GM21381 (cell line): ENCODE measurements around the gene RAB20.
"Not testable (repeated sequence)": the region's sequence is repeated elsewhere in the genome, so short reads cannot be mapped to it uniquely, and the experiment has no call there.

Source experiments
- ATAC-seq: cut with Tn5 transposase; IDR thresholded peaks from one replicate; pipeline ENCODE4 v1.9.1; 2021; ENCODE audit warnings: mild to moderate bottlenecking, moderate library complexity; ENCODE audit not compliant: unreplicated experiment

The RAB20 gene

GRCh38 chr13:110555601-110556223, 5.8 kb downstream of the RAB20 start:
- no peak for ATAC-seq

GRCh38 chr13:110554946-110555345, 6.6 kb downstream of the RAB20 start:
- no peak for ATAC-seq

GRCh38 chr13:110554227-110554836, 7.2 kb downstream of the RAB20 start:
- ATAC-seq: no peak

GRCh38 chr13:110553417-110553816, 8.1 kb downstream of the RAB20 start:
- no peak for ATAC-seq

- ATAC-seq: no peak
These were observed 8.8 kb downstream of the RAB20 start for GRCh38 chr13:110552767-110553166.

DNA sequence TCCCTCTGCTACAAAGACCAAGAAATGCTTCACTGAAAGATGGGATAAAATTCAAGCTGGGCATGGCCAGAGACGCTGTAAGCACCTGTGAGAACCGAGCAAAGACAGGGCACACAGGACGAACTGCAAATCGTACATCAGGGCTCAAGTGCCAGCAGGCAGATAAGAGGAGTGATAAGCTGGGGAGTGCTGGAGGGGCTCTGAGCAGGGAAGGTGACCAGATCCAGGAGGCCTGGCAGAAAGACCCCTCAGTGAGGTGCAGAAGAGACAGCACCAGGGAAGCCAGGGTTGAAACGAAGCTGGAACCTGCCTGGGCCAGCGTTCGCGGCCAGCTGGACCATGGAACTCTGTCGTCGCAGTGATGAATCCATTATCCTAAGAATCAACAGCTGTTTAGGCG, 10.2 kb downstream of the RAB20 start:
- ATAC-seq: no peak

- ATAC-seq: no peak
These were observed 11.7 kb downstream of the RAB20 start for GRCh38 chr13:110549795-110550160.

DNA sequence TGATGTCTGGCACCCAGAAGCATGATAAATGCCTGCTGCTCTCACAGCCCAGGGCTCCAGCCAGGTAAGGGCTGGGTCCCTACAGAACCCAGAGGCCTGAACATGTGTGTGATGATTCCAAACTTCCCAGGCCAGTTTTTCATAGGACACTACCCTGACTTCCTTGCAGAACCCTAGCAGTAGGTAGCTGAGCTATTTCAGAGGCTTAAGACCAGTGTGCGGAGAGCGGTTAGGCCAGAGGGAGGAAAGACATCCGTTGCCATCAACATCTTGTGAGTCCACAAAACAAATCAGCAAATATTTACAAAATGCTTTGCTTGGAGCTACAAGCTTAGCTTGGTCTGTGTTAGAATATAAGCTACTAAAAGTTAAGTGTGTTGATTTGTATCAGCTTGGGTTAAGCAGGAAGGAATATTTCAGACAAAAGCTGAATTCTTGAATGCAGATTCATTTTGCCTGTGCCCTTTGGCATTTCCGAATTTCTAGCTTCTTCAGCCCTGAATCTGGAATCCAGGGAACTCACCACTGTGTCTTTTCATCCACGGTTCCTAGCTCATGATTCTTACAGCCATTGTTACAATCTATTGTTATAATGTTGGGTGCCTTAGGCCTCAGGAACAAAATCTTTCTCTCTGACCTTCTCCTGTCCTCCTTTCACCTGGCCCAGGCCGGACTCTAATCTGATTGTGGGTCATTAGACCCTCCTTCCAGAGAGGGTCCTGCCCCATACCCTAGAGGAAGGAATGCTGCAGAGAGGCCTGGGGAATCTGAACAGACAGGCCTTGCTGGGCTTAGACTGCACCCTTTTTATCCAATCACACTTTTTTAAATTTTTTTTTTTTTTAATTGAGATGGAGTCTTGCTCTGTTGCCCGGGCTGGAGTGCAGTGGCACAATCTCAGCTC, 12.4 kb downstream of the RAB20 start:
- ATAC-seq: no peak

- ATAC-seq: no peak
These were observed 14.6 kb downstream of the RAB20 start for GRCh38 chr13:110546926-110547325.

DNA sequence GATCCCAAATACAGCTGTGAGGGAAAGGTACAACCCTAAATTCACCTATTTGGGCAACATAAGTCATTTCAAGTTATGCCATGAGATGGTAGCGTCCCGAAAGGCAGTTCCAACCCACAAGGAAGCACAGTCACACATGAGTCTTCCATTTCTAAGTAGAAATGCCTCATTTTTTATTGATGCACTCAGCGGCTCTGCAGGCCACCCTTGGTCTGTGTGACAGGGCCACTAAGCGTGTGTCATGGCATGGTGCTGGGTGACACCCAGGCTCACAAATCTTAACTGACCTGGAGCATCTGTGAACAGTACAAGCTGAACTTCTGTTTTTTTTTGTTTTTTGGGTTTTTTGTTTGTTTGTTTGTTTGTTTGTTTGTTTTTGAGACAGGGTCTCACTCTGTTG, 15.1 kb downstream of the RAB20 start:
- ATAC-seq: no peak

GRCh38 chr13:110542169-110542796, 19.2 kb downstream of the RAB20 start:
- no peak for ATAC-seq

DNA sequence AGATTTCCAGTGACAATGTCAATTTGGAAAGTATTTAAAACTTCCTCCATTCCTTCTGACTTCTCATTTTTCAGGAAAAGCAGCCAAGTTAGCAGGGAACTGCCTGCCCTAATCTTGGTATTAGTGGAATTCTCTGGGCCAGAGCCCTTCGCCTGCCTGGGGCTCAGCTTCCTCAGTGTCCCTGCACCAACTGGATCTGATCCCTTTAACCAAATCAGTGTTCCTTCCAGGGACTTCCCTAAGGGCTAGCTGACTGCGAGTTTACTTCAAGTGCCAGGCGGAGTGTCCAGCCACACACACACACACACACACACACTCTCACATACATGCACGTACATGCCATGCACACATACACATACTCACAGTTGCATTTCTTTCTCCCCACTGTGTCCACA, 20.0 kb downstream of the RAB20 start:
- ATAC-seq: no peak

- no peak for ATAC-seq
These were observed 20.5 kb downstream of the RAB20 start for GRCh38 chr13:110540871-110541525.

DNA sequence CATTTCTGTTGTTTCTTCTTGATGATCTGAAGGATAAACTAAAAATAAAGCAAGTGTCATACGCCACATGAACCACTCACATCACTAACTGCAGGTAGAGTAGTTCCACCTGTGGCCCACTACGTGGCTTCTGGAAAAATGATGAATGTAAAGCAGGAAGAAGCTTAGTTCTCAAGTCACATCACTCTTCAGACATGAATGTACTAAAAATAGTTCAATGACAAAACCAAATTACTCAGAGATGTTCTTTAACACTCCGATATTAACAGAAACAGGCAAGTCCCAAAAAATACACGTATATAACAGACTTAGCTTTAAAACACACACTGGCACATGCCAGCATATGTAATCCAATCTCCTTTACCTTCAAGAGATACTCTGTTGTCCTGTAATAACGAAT, 21.6 kb downstream of the RAB20 start:
- no peak for ATAC-seq

DNA sequence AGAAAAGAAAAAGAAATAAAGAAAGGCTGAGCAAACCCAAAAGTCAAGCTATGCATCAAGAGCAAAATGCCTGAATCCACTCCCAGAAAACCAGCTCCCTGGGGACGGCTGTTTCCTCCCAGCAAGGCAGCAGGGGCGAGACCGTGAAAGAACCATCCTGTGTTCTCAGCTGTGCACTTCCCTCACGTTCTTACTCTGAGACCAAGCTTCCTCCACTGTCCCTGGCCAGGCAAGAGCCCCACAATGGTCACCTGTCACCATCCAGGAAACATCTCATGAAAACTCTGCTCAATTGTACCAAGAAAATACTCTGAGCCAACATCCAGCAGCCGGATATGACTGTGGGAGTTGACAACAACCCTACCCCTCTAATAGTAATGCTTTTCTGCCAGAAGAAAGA, 22.9 kb downstream of the RAB20 start:
- no peak for ATAC-seq

- no peak for ATAC-seq
These were observed 25.4 kb downstream of the RAB20 start for GRCh38 chr13:110536006-110536693.

GRCh38 chr13:110535526-110535925, 26.0 kb downstream of the RAB20 start:
- no peak for ATAC-seq

GRCh38 chr13:110533771-110534670, 27.5 kb downstream of the RAB20 start:
- no peak for ATAC-seq

GRCh38 chr13:110532258-110532657, 29.3 kb downstream of the RAB20 start:
- ATAC-seq: not testable (repeated sequence)
